Peyer's patch (tissue), 4 donors: ENCODE results near the gene DHX57. TPM values are rescaled to one million over a fixed set of nuclear protein-coding genes. Genes with fewer than 3 reads are reported as not detected.
A peak's percentile ranks its signal among the peaks of the same experiment; 100 is the strongest.

Experiments used
- DNase-seq, 3 donors: peaks; one replicate each; pipeline ENCODE4 v3.0.0-alpha.2; 2017 to 2019
- H3K27ac ChIP-seq, 4 donors: fragments of 200-600 bp; sonication (generic); one replicate each; pipeline ENCODE4 v1.5.1; 2016 to 2019
- H3K27me3 ChIP-seq, 2 donors: fragments of 200-600 bp; sonication (generic); one replicate each; pipeline ENCODE4 v1.5.1; 2019
- H3K36me3 ChIP-seq, 3 donors: fragments of 200-600 bp; sonication (generic); one replicate each; pipeline ENCODE4 v1.5.1; 2016 to 2019
- H3K4me1 ChIP-seq, 4 donors: fragments of 200-600 bp; sonication (generic); one replicate each; pipeline ENCODE4 v1.5.1; 2016 to 2019
- H3K4me3 ChIP-seq, 4 donors: fragments of 200-600 bp; sonication (generic); 1 replicate in 3 of 4; 2 replicates in 1 of 4; pipeline ENCODE4 v1.5.1; 2016 to 2019; ENCODE audit warnings: mild to moderate bottlenecking in 1 of 4
- H3K9me3 ChIP-seq, 4 donors: fragments of 200-600 bp; sonication (generic); one replicate each; pipeline ENCODE4 v1.5.1; 2016 to 2019; ENCODE audit warnings: mild to moderate bottlenecking in 1 of 4
- CTCF ChIP-seq, 6 experiments: fragments of 450-650 bp in 4 of 6; fragments of 200-600 bp in 2 of 6; sonication (generic) in 1 of 6; IDR thresholded peaks; one replicate each; pipeline ENCODE4 v1.5.1; 2017 to 2019; ENCODE audit warnings: antibody characterized with exemption in 6 of 6, mild to moderate bottlenecking in 3 of 6, moderate library complexity in 1 of 6
- POLR2A ChIP-seq, 2 donors: fragments of 450-650 bp; IDR thresholded peaks; one replicate each; pipeline ENCODE4 v1.5.1; 2017; ENCODE audit warnings: antibody characterized with exemption in 2 of 2, mild to moderate bottlenecking in 2 of 2, moderate library complexity in 2 of 2
- total RNA-seq, 4 donors: library from RNA; depleted of rRNA; stranded (reverse); fragments of >200 nt; gene quantifications; one replicate each; pipeline ENCODE4 v1.1.0, GENCODE V29; 2016

DHX57 gene
- total RNA-seq, 4 donors from 2014 or later = 4.5 to 69.3 (median 7.3) TPM

DNA sequence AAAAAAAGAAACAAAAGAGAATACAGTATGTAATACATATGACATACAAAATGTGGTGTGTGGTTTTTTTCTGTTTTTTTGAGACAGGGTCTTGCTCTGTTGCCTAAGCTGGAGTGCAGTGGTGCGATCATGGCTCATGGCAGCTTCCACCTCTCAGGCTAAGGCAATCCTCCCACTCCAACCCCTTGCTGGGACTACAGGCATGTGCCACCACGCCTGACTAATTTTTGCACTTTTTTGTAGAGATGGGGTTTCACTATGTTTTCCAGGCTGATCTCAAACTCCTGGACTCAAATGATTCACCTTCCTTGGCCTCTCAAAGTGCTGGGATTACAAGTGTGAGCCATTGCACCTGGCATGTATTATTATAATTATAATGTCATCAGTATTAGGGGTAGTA is 38.9 kb downstream of the DHX57 start:
- no peak for DNase-seq
- Histone ChIP-seq H3K36me3 (peaks cover 0 to 19% (median 0%) of the 10 kb centered on the region in 3 donors), H3K27me3 (no peaks in the 10 kb centered on the region), H3K27ac (no peak overlapping the region), H3K4me1 (no peaks in the 10 kb centered on the region), H3K9me3 (no peaks in the 10 kb centered on the region), H3K4me3 (no peak overlapping the region)
- TF ChIP-seq POLR2A (IDR thresholded peaks at IDR 0.05) (no peak), CTCF (IDR thresholded peaks at IDR 0.05) (no peak)

DNA sequence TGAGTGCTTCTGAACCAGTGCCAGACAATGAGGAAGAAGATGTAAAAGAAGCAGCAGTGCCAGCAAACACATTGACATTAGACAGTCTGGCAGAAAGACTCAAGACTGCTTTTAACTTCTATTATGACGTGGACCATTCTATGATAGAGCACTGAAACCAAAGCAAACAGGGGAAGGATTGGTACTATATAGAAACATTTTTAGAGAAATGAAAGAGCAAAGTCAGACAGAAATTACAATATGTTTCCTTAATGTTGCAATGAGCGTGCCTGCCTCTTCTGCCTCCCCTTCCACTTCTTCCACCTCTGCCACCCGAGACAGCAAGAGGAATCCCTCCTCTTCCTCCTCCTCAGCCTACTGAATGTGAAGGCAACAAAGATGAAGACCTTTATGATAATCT is 39.7 kb downstream of the DHX57 start:
- TF ChIP-seq POLR2A (IDR thresholded peaks at IDR 0.05) = no peak
- TF ChIP-seq CTCF (IDR thresholded peaks at IDR 0.05) = no peak

GRCh38 chr2:38835015-38835601 is 40.6 kb downstream of the DHX57 start:
- Histone ChIP-seq H3K27me3 (no peaks in the 10 kb centered on the region), H3K36me3 (peaks cover 0 to 19% (median 0%) of the 10 kb centered on the region in 3 donors), H3K9me3 (no peaks in the 10 kb centered on the region), H3K27ac (no peak overlapping the region), H3K4me1 (no peaks in the 10 kb centered on the region), H3K4me3 (no peak overlapping the region)
- no peak for DNase-seq
- TF ChIP-seq POLR2A (IDR thresholded peaks at IDR 0.05) (no peak), CTCF (IDR thresholded peaks at IDR 0.05) (peak in 5 of 6 experiments; percentile 12 to 63 (median 44))

More for the DNA sequence above, 39.7 kb downstream of the DHX57 start:
- Histone ChIP-seq H3K27ac (peak overlapping the region in 1 of 4 donors; percentile 8), H3K27me3 (no peaks in the 10 kb centered on the region), H3K36me3 (peaks cover 0 to 19% (median 0%) of the 10 kb centered on the region in 3 donors), H3K4me3 (no peak overlapping the region), H3K9me3 (no peaks in the 10 kb centered on the region), H3K4me1 (no peaks in the 10 kb centered on the region)
- DNase-seq = no peak

- no peaks in the 10 kb centered on the region for H3K4me1 ChIP-seq
- no peak for DNase-seq
- peaks cover 0 to 15% (median 0%) of the 10 kb centered on the region in 3 donors for H3K36me3 ChIP-seq
- H3K9me3 ChIP-seq = no peaks in the 10 kb centered on the region
- TF ChIP-seq CTCF (IDR thresholded peaks at IDR 0.05) (no peak), POLR2A (IDR thresholded peaks at IDR 0.05) (no peak)
- no peak overlapping the region for H3K4me3 ChIP-seq
- no peak overlapping the region for H3K27ac ChIP-seq
- H3K27me3 ChIP-seq = no peaks in the 10 kb centered on the region
Measured at GRCh38 chr2:38830526-38831159, 45.1 kb downstream of the DHX57 start.

DNA sequence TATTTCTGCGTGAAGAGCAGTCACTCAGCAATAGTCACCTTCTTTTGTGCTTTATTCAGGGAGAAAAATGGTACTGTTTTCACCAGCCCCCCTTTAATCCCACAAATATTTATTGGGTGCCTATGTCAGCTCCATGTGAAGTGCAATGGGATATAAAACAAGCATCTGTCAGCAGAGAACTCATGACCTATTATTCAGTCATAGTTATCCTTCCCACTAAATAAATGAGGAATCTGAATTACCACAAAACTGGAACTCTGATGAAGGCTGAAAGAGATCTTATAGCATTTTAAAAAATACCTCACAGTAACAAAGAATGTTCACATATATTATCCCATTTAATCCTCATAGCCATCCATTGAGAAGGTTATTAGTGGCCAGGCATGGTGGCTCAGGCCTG is 45.8 kb downstream of the DHX57 start:
- no peak overlapping the region for H3K27ac ChIP-seq
- no peak overlapping the region for H3K4me3 ChIP-seq

More for the DNA sequence above, 45.8 kb downstream of the DHX57 start:
- Histone ChIP-seq H3K9me3 (no peaks in the 10 kb centered on the region), H3K36me3 (peaks cover 0 to 21% (median 0%) of the 10 kb centered on the region in 3 donors), H3K27me3 (no peaks in the 10 kb centered on the region), H3K4me1 (no peaks in the 10 kb centered on the region)
- DNase-seq = no peak
- TF ChIP-seq POLR2A (IDR thresholded peaks at IDR 0.05) (no peak), CTCF (IDR thresholded peaks at IDR 0.05) (no peak)
